Immature natural killer cell (primary cell): ENCODE data around the gene NGEF. TPM values are rescaled to one million over a fixed set of nuclear protein-coding genes. Genes with fewer than 3 reads are reported as not detected.

ENCODE experiments used
- DNase-seq, 3 donors: peaks; one replicate each; pipeline ENCODE4 v3.0.0; 2022; ENCODE audit warnings: mixed read lengths in 1 of 3
- H3K27ac Mint-ChIP-seq, 6 donors: one replicate each; pipeline ENCODE4 v1.8.0; 2020; ENCODE audit warnings: mixed read lengths in 6 of 6, mild to moderate bottlenecking in 5 of 6, inconsistent platforms in 4 of 6, moderate library complexity in 3 of 6
- H3K27me3 Mint-ChIP-seq, 3 donors: one replicate each; pipeline ENCODE4 v1.8.0; 2020 to 2021; ENCODE audit warnings: low read depth in 3 of 3, mild to moderate bottlenecking in 3 of 3, mixed read lengths in 3 of 3, moderate library complexity in 3 of 3, inconsistent platforms in 1 of 3
- H3K36me3 Mint-ChIP-seq, 3 donors: one replicate each; pipeline ENCODE4 v1.8.0; 2020; ENCODE audit warnings: mixed read lengths in 3 of 3, inconsistent platforms in 2 of 3, mild to moderate bottlenecking in 2 of 3
- H3K4me1 Mint-ChIP-seq, 2 donors: one replicate each; pipeline ENCODE4 v1.8.0; 2020; ENCODE audit warnings: inconsistent platforms in 2 of 2, mild to moderate bottlenecking in 2 of 2, mixed read lengths in 2 of 2, moderate library complexity in 1 of 2
- H3K4me3 Mint-ChIP-seq, 5 donors: one replicate each; pipeline ENCODE4 v1.8.0; 2020; ENCODE audit warnings: mild to moderate bottlenecking in 5 of 5, mixed read lengths in 5 of 5, inconsistent platforms in 3 of 5, moderate library complexity in 3 of 5
- H3K9me3 Mint-ChIP-seq, 6 donors: one replicate each; pipeline ENCODE4 v1.8.0; 2020; ENCODE audit warnings: mild to moderate bottlenecking in 6 of 6, mixed read lengths in 6 of 6, inconsistent platforms in 4 of 6, moderate library complexity in 3 of 6
- polyA plus RNA-seq, 3 donors: library from polyadenylated mRNA; unstranded; fragments of 300-500 nt; fragmentation: Illumina TruSeq; gene quantifications; one replicate each; pipeline ENCODE4 v1.2.3, GENCODE V29; 2021

The NGEF gene
- polyA plus RNA-seq, 3 donors from 2014 or later: not detected

DNA sequence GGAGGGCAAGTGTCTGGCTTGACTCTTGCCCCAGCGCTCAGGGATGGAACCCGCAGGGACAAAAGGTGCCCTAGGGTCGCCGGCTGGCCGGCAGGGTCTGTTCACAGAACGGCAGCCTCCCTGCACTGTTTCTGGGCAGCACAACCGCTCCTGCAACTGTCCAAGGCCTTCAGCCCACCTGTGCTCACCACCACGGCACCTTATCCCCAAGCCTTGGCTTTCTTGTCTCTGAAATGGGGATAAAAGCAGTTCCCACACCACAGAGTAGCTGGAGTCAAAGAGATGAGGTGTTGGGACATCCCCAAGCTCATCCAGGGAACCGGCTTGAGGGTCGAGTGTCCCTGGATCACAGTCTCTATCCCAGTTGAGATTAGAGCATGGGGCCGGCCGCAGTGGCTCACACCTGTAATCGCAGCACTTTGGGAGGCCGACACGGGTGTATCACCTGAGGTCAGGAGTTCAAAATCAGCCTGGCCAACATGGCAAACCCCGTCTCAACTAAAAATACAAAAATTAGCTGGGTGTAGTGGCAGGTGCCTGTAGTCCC is 138.3 kb downstream of the NGEF start:
- DNase-seq: no peak
- H3K9me3 Mint-ChIP-seq: no peaks in the 10 kb centered on the region
- no peak overlapping the region for H3K27ac Mint-ChIP-seq
- peaks cover 2 to 9% (median 8%) of the 10 kb centered on the region in 3 donors for H3K27me3 Mint-ChIP-seq
- peaks cover 0 to 8% of the 10 kb centered on the region in 2 donors for H3K4me1 Mint-ChIP-seq
- no peaks in the 10 kb centered on the region for H3K36me3 Mint-ChIP-seq
- peak overlapping the region in 3 of 5 donors; percentile 20 to 56 (median 49) for H3K4me3 Mint-ChIP-seq

DNA sequence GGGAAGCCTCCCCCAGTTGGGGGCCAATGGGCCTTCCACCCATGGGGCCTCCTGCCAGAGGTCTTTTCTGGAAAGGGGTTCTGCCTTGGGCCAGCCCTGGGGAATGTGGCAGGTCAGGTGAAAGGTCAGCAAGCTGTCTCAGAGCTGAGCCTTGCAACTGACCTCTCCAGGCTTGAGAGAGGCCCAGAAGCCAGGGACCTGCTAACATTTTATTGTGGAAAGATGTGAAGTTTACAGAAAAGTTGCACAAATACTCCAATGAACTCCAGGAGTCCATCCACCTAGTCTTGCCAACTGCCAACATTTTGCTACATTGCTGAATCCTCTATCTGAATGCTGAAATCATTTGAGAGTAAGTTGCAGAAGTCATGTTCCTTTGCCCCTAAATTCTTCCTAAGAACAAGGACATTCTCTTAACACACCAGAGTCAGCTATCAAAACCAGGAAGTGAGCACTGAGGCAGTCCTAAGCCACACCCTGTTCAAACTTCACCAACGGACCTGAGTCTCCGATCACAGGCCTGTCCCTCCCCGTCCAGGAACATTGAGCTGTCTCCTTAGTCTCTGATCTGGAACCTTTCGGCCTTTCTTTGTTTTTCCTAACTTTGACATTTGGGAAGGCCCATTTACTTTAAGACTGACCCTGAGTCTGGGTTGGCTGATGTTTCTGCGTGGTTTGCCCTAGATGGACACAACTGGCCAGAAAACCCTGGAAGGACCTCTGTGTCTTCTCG is 139.0 kb downstream of the NGEF start:
- H3K36me3 Mint-ChIP-seq: no peaks in the 10 kb centered on the region
- no peak overlapping the region for H3K4me3 Mint-ChIP-seq
- H3K27ac Mint-ChIP-seq: no peak overlapping the region
- H3K9me3 Mint-ChIP-seq: no peaks in the 10 kb centered on the region
- peaks cover 0 to 8% of the 10 kb centered on the region in 2 donors for H3K4me1 Mint-ChIP-seq
- DNase-seq: no peak
- H3K27me3 Mint-ChIP-seq: peaks cover 2 to 10% (median 9%) of the 10 kb centered on the region in 3 donors

DNA sequence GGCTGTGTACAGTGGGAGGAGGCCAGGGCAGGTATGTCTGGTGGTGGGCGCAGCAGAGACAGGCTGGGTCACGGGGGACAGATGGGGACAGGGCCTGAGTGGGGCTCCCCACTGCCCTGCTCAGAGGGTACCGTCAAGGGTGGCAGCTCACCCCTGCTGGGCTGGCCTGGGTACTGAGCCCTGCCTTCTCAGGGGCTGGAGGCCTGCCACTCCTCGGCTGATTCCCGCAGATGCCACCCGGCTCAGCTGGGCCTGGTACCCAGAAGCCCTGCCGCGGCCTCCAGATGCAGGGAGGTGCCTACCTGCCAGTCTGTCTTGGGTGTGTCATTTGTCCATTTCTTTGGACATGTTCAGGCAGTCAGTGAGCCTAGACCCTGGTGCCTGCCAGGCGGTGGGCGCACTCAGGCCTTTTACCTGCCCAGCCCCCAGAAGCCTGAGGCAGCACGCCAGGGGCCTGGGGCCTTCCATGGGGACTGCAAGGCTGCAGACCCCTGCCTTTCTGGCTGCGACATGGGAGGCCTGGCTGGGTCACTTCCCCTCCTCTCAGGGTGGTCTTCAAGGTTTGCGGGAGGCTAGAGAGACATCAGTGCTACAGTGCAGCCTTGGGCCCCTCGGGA is 139.7 kb downstream of the NGEF start:
- DNase-seq: no peak
- Mint-ChIP-seq H3K27me3 (peaks cover 2 to 10% (median 6%) of the 10 kb centered on the region in 3 donors), H3K36me3 (no peaks in the 10 kb centered on the region)

DNA sequence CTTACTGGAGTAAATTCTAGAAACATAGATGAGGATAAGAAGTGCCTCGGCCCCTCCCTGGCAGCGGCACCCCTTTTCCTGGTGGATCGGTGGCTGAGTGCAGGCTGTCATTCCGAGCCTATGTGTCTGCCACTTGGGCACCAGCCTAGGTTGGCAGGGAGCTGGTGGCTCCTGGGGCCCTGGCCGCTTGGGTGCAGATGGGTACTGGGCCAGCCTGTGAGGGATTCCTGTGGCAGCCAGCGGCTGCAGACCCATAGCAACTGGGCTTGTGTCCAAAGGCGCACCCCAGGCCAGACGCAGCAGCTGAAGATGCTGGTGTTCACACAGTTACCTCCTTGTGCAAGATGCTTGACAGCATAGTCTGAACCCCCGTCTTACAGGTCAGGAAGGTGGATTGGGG is 140.2 kb downstream of the NGEF start:
- H3K27me3 Mint-ChIP-seq: peaks cover 2 to 8% (median 4%) of the 10 kb centered on the region in 3 donors
- peaks cover 0 to 8% of the 10 kb centered on the region in 2 donors for H3K4me1 Mint-ChIP-seq
- H3K36me3 Mint-ChIP-seq: no peaks in the 10 kb centered on the region

More for the DNA sequence above, 139.7 kb downstream of the NGEF start:
- no peaks in the 10 kb centered on the region for H3K9me3 Mint-ChIP-seq
- H3K27ac Mint-ChIP-seq: no peak overlapping the region
- no peak overlapping the region for H3K4me3 Mint-ChIP-seq
- peaks cover 0 to 8% of the 10 kb centered on the region in 2 donors for H3K4me1 Mint-ChIP-seq

DNA sequence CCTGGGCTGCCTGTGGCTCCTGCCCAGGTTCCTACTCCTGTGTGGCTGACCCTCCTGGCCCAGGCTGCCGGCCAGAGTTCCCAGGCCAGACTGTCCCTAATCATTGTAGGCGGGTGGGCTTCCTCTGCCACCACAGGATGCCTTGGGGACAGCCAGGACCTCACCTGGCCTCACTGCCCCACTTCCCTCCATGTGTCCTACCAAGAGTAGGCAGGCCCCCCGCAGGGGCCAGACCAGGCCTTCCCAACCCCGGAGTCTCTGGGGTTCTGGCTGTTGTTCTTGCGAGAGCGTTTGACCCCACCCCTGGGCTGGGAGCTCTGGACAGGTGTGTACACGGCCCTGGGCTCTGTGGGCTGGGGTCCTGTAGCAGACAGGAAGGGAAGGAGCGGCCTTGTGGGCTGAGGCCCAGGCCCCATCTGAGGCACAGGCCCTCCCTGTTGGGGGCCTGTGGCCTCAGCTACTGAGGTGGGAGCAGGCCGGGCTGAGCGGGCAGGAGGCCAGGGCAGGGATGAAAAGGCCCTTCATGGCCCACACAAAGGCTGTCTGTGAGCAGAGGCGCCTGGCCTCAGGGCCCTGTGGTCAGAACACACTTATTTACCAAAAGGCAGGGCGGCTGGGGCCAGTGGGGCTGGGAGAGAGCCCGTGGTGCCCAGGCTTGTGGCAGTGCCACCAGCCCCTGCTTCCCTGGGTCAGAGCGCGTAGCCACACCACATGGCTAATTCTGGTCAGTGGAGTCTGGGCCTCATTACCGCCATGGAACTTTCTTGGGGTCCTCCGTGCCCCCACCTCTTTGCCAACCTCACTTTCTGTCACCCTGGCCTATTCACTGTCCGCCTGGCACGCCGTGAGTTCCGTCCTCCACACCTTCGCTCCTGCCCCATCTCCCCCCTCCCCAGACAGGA is 141.0 kb downstream of the NGEF start:
- Mint-ChIP-seq H3K4me1 (peaks cover 0 to 8% of the 10 kb centered on the region in 2 donors), H3K27ac (no peak overlapping the region), H3K4me3 (no peak overlapping the region), H3K36me3 (no peaks in the 10 kb centered on the region), H3K27me3 (peaks cover 0 to 8% (median 2%) of the 10 kb centered on the region in 3 donors), H3K9me3 (no peaks in the 10 kb centered on the region)
- no peak for DNase-seq

More for the DNA sequence above, 140.2 kb downstream of the NGEF start:
- DNase-seq: no peak
- H3K4me3 Mint-ChIP-seq: no peak overlapping the region
- no peaks in the 10 kb centered on the region for H3K9me3 Mint-ChIP-seq
- no peak overlapping the region for H3K27ac Mint-ChIP-seq

DNA sequence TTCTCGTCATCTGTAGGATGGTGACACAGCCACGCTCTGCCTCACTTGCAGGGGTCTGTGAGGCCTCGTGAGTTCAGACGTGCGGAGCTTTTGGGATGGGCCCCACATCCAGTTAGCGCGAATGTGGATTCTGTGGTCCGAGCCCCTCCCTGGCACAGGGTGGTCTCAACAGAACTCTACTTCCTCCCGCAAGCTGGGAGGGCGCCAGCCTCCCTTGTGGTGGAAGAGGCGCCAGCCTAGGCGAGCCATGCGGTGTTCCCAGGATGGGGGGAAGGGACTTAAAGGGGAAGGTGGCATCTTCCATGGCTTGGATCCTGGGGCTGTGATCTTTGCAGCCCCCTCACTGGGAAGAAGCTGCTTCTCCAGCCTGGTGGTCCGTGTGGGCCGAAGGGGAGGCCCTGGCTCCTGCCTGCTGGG is 141.6 kb downstream of the NGEF start:
- Mint-ChIP-seq H3K27ac (no peak overlapping the region), H3K4me3 (no peak overlapping the region), H3K9me3 (no peaks in the 10 kb centered on the region), H3K4me1 (peaks cover 0 to 8% of the 10 kb centered on the region in 2 donors), H3K36me3 (no peaks in the 10 kb centered on the region), H3K27me3 (peaks cover 0 to 8% (median 2%) of the 10 kb centered on the region in 3 donors)
- no peak for DNase-seq

DNA sequence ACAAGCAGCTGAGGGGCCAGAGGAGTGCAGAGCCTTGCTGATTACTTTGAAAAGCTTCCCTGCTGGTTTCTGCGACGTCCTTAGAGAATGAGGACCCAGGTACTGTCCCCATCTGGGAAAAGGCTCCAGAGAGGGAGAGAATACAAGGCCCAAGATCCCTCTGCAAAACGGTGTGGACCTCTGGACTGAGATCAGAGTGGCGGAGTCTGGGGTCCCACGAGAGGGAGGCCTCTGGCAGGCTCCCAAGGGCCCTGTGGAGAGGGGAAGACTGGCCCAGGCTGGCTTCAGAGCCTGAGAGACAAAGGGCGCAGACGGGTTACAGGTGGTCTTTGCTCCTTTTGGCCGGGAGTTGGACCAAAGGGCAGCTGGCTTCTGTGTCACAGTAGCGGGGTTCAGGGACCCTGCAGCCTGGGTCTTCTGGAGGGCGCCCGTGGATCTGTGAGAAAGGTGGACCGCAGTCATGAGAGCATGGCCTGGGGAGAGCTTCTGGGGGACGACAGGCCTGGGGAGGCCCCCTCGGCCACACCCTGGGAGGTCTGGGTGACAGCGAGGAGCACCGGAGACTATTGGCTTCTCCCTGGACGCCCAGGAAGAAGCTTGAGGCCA is 142.2 kb downstream of the NGEF start:
- Mint-ChIP-seq H3K9me3 (no peaks in the 10 kb centered on the region), H3K27ac (no peak overlapping the region), H3K4me3 (no peak overlapping the region), H3K4me1 (peaks cover 0 to 8% of the 10 kb centered on the region in 2 donors), H3K36me3 (no peaks in the 10 kb centered on the region), H3K27me3 (peaks cover 0 to 8% (median 2%) of the 10 kb centered on the region in 3 donors)
- no peak for DNase-seq

DNA sequence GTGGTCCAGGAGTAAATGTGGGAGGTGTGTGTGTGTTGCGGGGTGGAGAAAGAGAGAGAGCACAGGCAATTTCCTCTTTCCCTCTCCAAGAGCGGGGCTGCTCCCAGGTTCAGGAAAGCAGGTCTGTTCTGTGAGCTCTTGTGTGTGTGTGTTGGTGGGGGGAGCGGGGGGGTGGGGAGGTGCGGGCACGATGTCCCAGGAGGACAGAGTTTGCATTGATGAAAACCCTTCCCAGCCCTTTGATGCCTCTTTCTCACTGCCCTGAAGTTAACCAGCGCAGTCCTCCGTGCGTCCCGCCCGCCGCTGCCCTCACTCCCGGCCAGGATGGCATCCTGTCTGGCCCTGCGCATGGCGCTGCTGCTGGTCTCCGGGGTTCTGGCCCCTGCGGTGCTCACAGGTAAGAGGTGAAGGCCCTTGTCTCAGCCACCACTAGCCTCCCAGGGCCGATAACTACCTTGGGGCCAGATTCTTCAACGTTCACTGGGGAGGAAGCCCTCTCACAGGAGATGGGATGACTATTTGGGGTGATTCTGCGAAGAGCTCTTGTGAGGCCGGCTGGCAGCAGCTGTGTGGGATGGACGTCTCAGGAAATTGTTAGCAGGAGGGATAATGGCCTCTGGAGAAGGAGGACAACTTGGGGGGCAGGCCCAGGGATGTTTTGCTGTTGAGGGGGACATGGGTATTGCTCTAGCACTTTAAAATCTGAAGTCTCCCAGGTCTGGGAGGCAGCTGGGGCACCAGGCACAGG is 142.9 kb downstream of the NGEF start, which contains the start of gene SNORC:
Gene SNORC, plus strand, starts transcription at position 247 of the 748 bp plus-strand sequence. Its CDS starts 78 bp downstream, at position 325.
- Mint-ChIP-seq H3K4me1 (peaks cover 0 to 4% of the 10 kb centered on the region in 2 donors), H3K27ac (peak within 1 kb of the TSS in 1 of 6 donors; percentile 4), H3K4me3 (no peak within 1 kb of the TSS), H3K27me3 (peaks cover 0 to 8% (median 2%) of the 10 kb centered on the region in 3 donors), H3K36me3 (no peaks in the 10 kb centered on the region), H3K9me3 (no peaks in the 10 kb centered on the region)
- no peak for DNase-seq

DNA sequence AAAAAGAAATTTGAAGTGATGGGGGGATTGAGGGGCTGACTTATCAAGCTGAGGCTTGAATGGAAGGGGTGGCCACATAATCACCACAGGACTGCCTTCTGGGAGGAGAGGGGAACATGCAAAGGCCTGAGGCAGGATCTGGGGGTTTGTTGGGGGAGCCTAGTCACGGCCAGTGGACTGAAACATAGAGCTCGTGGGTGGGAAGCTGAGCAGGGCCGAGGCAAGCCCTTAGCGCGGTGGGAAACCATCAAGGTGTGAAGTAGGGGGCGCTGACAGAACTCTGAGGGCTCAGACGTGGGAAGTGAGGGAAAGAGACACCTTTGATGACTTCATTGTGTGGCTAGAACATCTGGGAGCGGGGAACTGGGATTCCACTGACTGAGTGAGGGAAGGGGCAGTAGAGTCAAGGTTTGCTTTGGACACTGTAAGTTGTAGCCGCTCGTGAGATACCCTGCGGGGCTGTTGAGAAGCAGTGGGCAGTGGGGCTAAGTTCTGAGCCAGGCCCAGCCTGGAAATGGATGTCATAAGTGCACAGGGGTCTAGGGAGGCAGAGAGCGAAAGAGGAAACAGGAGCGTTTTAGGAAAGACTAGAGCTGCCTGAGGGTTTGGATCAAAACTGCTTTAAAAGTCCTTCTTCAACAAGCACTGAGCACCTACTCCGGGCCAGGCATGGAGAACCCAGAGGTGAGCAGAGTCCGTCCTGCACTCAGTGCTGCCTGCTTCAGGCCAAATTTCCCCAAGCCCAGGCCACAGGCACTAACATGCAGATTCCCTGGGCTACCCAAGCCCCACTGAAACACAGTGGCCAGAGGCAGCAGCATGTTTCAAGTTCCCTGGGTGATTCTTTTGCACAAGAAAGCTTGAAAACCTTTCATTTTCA is 143.7 kb downstream of the NGEF start:
- DNase-seq: no peak
- Mint-ChIP-seq H3K27ac (peak overlapping the region in 1 of 6 donors; percentile 4), H3K4me1 (no peaks in the 10 kb centered on the region), H3K4me3 (no peak overlapping the region), H3K9me3 (no peaks in the 10 kb centered on the region), H3K27me3 (peaks cover 0 to 2% (median 2%) of the 10 kb centered on the region in 3 donors), H3K36me3 (no peaks in the 10 kb centered on the region)

DNA sequence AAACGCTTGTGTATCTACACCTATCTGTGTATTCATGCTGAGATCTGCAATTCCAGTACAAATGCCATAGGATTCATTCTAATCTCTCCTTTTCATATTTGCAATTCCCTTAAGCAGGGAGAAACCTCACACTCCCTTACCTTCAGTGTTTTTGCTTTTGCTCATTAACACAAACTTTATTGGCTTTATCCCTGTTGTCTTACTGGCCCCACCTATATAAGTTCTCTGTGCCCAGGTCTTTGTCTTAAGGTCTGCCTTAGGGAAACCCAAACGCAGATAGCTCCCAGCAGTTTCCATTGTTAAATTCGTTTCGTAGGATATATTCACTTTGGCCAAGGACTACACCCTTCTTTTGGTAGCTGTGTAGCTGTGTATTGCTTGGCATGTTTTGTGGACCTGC is 147.0 kb downstream of the NGEF start:
- no peaks in the 10 kb centered on the region for H3K4me1 Mint-ChIP-seq
- peaks cover 0 to 2% (median 2%) of the 10 kb centered on the region in 3 donors for H3K27me3 Mint-ChIP-seq
- no peak overlapping the region for H3K27ac Mint-ChIP-seq
- no peak overlapping the region for H3K4me3 Mint-ChIP-seq
- no peak for DNase-seq
- no peaks in the 10 kb centered on the region for H3K9me3 Mint-ChIP-seq
- H3K36me3 Mint-ChIP-seq: peaks cover 0 to 4% (median 0%) of the 10 kb centered on the region in 3 donors

DNA sequence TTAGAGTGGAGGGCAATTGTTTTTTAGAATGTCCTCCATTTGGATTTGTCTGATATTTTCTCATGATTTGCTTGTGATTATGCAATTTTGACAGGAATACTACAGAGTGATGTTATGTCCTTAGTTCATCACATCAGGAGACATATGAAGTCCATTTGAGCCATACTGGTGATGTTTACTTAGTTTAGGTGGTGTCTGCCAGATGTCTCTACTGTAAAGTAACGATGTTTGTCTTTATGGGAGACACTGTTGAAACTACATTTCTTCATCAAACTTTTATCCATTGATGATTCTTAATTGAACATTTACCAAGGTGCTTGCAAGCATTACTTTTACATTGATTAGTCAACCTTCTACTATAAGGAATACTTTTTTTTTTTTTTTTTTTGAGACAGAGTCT is 147.9 kb downstream of the NGEF start:
- H3K4me1 Mint-ChIP-seq: no peaks in the 10 kb centered on the region
- no peak for DNase-seq
- peaks cover 0 to 2% (median 0%) of the 10 kb centered on the region in 3 donors for H3K27me3 Mint-ChIP-seq
- H3K4me3 Mint-ChIP-seq: no peak overlapping the region
- no peak overlapping the region for H3K27ac Mint-ChIP-seq
- H3K36me3 Mint-ChIP-seq: peaks cover 0 to 7% (median 0%) of the 10 kb centered on the region in 3 donors
- H3K9me3 Mint-ChIP-seq: no peaks in the 10 kb centered on the region

DNA sequence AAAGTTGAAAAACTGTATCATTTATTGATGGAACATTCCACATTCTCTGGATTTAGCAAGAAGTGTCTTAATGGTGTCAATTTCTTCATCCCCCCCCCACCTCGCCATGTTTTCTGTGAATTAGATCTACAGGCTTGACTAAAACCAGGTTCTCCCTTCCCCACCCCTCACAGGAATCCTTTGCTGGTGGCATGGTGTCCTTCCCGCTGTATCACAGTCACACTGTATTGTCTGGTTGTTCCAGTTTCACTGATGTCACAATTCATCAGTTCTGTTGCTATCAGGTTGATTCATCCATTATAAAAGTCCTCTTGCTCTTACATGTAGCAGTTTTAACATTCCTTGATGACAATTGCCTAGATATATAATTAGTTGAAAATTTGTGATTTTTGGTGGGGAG is 149.1 kb downstream of the NGEF start:
- Mint-ChIP-seq H3K27ac (no peak overlapping the region), H3K4me3 (no peak overlapping the region), H3K36me3 (peaks cover 3 to 8% (median 7%) of the 10 kb centered on the region in 3 donors), H3K4me1 (no peaks in the 10 kb centered on the region), H3K9me3 (no peaks in the 10 kb centered on the region), H3K27me3 (peaks cover 0 to 1% (median under 1%) of the 10 kb centered on the region in 3 donors)
- no peak for DNase-seq
